ENCODE measurements around the gene MPLKIP. TPM values are rescaled to one million over a fixed set of nuclear protein-coding genes. Genes with fewer than 3 reads are reported as not detected.
A peak's percentile ranks its signal among the peaks of the same experiment; 100 is the strongest.

The MPLKIP gene
- total and polyA plus RNA-seq, 2 experiments from 2014 or later = 64.0 to 147 TPM

GRCh38 chr7:40167291-40167690 is 32.9 kb upstream of the MPLKIP start (continued):
- TF ChIP-seq ZNF114 (CRISPR knock-in tag; IDR thresholded peaks at IDR 0.05) = no peak

GRCh38 chr7:40165216-40165615 is 30.8 kb upstream of the MPLKIP start:
- Histone ChIP-seq H3K4me1 (ENCODE audit: insufficient read depth) (no peaks in the 10 kb centered on the region), H4K20me1 (replicated peaks; ENCODE audit: insufficient read depth) (no peaks in the 10 kb centered on the region), H3K4me2 (no peak overlapping the region), H3K27ac (ENCODE audit: low read depth) (0 out of 2 replicates have a peak overlapping the region, but pooled peaks have one; percentile 12), H3K4me3 (no peak overlapping the region), H2AFZ (no peak overlapping the region), H3F3A (replicated peaks; ENCODE audit: low read depth) (no peaks in the 10 kb centered on the region), H3K9me2 (ENCODE audit: insufficient read depth) (no peaks in the 10 kb centered on the region), H3K27me3 (ENCODE audit: insufficient read depth) (no peaks in the 10 kb centered on the region), H3K36me3 (ENCODE audit: insufficient read depth) (no peaks in the 10 kb centered on the region), H3K79me2 (replicated peaks; ENCODE audit: insufficient read depth) (no peaks in the 10 kb centered on the region)
- TF ChIP-seq ETS1 (IDR thresholded peaks at IDR 0.05) (no peak), ZNF114 (CRISPR knock-in tag; IDR thresholded peaks at IDR 0.05) (no peak), POLR2AphosphoS5 (IDR thresholded peaks at IDR 0.05; ENCODE audit: low read depth) (no peak), CREB1 (CRISPR knock-in tag; IDR thresholded peaks at IDR 0.05; ENCODE audit: low read depth) (no peak)
- Mint-ChIP-seq H3K27ac (no peak overlapping the region), H3K9me3 (no peaks in the 10 kb centered on the region; the same call in 2 of the 3 replicates), H3K4me1 (no peaks in the 10 kb centered on the region), H3K27me3 (ENCODE audit: insufficient read depth, low read depth, poor library complexity) (no peaks in the 10 kb centered on the region), H3K36me3 (ENCODE audit: low read depth) (no peaks in the 10 kb centered on the region), H3K4me3 (no peak overlapping the region)
- no peak for DNase-seq (ENCODE audit: low spot score)
- no peak for ATAC-seq

- Mint-ChIP-seq H3K27me3 (ENCODE audit: insufficient read depth, low read depth, poor library complexity) (no peaks in the 10 kb centered on the region), H3K36me3 (ENCODE audit: low read depth) (no peaks in the 10 kb centered on the region), H3K9me3 (no peaks in the 10 kb centered on the region; the same call in 2 of the 3 replicates), H3K4me1 (no peaks in the 10 kb centered on the region), H3K4me3 (no peak overlapping the region), H3K27ac (no peak overlapping the region)
- H3K36me3 ChIP-seq (ENCODE audit: insufficient read depth) = no peaks in the 10 kb centered on the region
- H2AFZ ChIP-seq = no peak overlapping the region
- H3K27me3 ChIP-seq (ENCODE audit: insufficient read depth) = no peaks in the 10 kb centered on the region
- no peaks in the 10 kb centered on the region for H3K9me2 ChIP-seq (ENCODE audit: insufficient read depth)
- H3F3A ChIP-seq (replicated peaks; ENCODE audit: low read depth) = no peaks in the 10 kb centered on the region
- no peak for TF ChIP-seq NANOG (IDR thresholded peaks at IDR 0.05; ENCODE audit: borderline replicate concordance)
- TF ChIP-seq CTCF (conservative IDR thresholded peaks at IDR 0.05; ENCODE audit: low read depth in 2 of 2) = no peak
- TF ChIP-seq POLR2AphosphoS5 (IDR thresholded peaks at IDR 0.05; ENCODE audit: low read depth) = no peak
- no peak for TF ChIP-seq STAT1 (IDR thresholded peaks at IDR 0.05; ENCODE audit: unreplicated experiment)
- no peak for TF ChIP-seq REST (IDR thresholded peaks at IDR 0.05; ENCODE audit: unreplicated experiment)
- TF ChIP-seq ZNF114 (CRISPR knock-in tag; IDR thresholded peaks at IDR 0.05) = no peak
- no peak for TF ChIP-seq ZNF331 (CRISPR knock-in tag; IDR thresholded peaks at IDR 0.05; ENCODE audit: low read depth)
- TF ChIP-seq CREB1 (CRISPR knock-in tag; IDR thresholded peaks at IDR 0.05; ENCODE audit: low read depth) = no peak
- no peak overlapping the region for H3K4me2 ChIP-seq
- ATAC-seq = no peak
- no peak for DNase-seq (ENCODE audit: low spot score)
- H3K79me2 ChIP-seq (replicated peaks; ENCODE audit: insufficient read depth) = no peaks in the 10 kb centered on the region
- H3K27ac ChIP-seq (ENCODE audit: low read depth) = no peak overlapping the region
- no peak overlapping the region for H3K4me3 ChIP-seq
- no peaks in the 10 kb centered on the region for H4K20me1 ChIP-seq (replicated peaks; ENCODE audit: insufficient read depth)
- no peaks in the 10 kb centered on the region for H3K4me1 ChIP-seq (ENCODE audit: insufficient read depth)
These were observed 28.1 kb upstream of the MPLKIP start for GRCh38 chr7:40162516-40162915.

All from GM23338 (cell line).